K562 (cell line): ENCODE data around the gene SLCO3A1. TPM values are rescaled to one million over a fixed set of nuclear protein-coding genes. Genes with fewer than 3 reads are reported as not detected.

Experiments used
- ATAC-seq: fragments of 200-7000 bp; cut with Tn5 transposase; 3 replicates; pipeline ENCODE4 v1.9.1; 2020; ENCODE audit warnings: moderate library complexity
- BruUV-seq: library from RNA; stranded (reverse); fragments of 400-500 nt; replicated peaks from 2 replicates; lab custom pipeline; 2021; lab: Mats Ljungman, UMichigan
- CTCF ChIA-PET: fragments of 300-600 bp; formaldehyde crosslinking; extraction: SDS; loops from one replicate; lab custom pipeline; 2021; ENCODE audit warnings: low intra/inter-chr PET ratio; lab: Yijun Ruan, JAX
- POLR2A ChIA-PET: fragments of 300-600, 350-650 bp; sonication (Branson Sonifier 250); formaldehyde crosslinking; extraction: SDS; loops from one replicate; lab custom pipeline; 2021; ENCODE audit warnings: antibody characterized with exemption, inconsistent platforms; lab: Yijun Ruan, JAX
- DNase-seq, 4 experiments: peaks; one replicate each; pipeline versions ENCODE4 v3.0.0 to v3.0.0-alpha.2; 2011 to 2018; ENCODE audit warnings: low spot score in 3 of 4, mixed read lengths in 3 of 4; ENCODE audit errors: extremely low read depth in 1 of 4
- FAIRE-seq: peaks from 2 replicates; lab custom pipeline; 2011; peaks lifted over from hg19 to GRCh38; lab: Jason Lieb, UNC
- H2AFZ ChIP-seq: 2 replicates; pipeline ENCODE4 v1.6.0; 2011; ENCODE audit warnings: low read depth, low read length, control low read depth, inconsistent platforms
- H3K27ac ChIP-seq: fragments of 200-600 bp; 3 replicates; pipeline ENCODE4 v1.8.0; 2011; ENCODE audit warnings: low read depth, mild to moderate bottlenecking, control low read depth, inconsistent platforms, low read length, moderate library complexity, mixed read lengths; ENCODE audit errors: extremely low read depth
- H3K27me3 ChIP-seq, 2 experiments: fragments of 300-600 bp in 1 of 2; 2 replicates in 1 of 2; 3 replicates in 1 of 2; pipeline versions ENCODE4 v1.6.0 to v1.8.0; 2011; ENCODE audit warnings: inconsistent platforms in 2 of 2, low read length in 2 of 2, mild to moderate bottlenecking in 1 of 2, mixed read lengths in 1 of 2, moderate library complexity in 1 of 2; ENCODE audit not compliant: control insufficient read depth in 2 of 2, insufficient read depth in 2 of 2
- H3K36me3 ChIP-seq: fragments of 300-600 bp; 3 replicates; pipeline ENCODE4 v1.8.0; 2011; ENCODE audit warnings: mild to moderate bottlenecking, low read length, inconsistent platforms; ENCODE audit not compliant: control insufficient read depth, insufficient read depth
- H3K4me1 ChIP-seq, 2 experiments: fragments of 200-600 bp in 1 of 2; replicated peaks in 1 of 2; 2 replicates in 1 of 2; 3 replicates in 1 of 2; pipeline versions ENCODE4 v1.5.1 to v1.8.0; 2011; ENCODE audit warnings: inconsistent platforms in 2 of 2, low read length in 2 of 2, mild to moderate bottlenecking in 1 of 2, mixed read lengths in 1 of 2, moderate library complexity in 1 of 2; ENCODE audit not compliant: control insufficient read depth in 2 of 2, insufficient read depth in 2 of 2
- H3K4me2 ChIP-seq: 2 replicates; pipeline ENCODE4 v1.6.1; 2011; ENCODE audit warnings: low read length, control low read depth, inconsistent platforms, mixed read lengths; ENCODE audit not compliant: insufficient read depth
- H3K4me3 ChIP-seq: fragments of 200-600 bp; sonication (generic), shearing (Covaris generic); 2 replicates; pipeline ENCODE4 v1.5.1; 2016; ENCODE audit warnings: control low read depth, inconsistent platforms
- H3K79me2 ChIP-seq: fragments of 200-600 bp; 3 replicates; pipeline ENCODE4 v1.8.0; 2011; ENCODE audit warnings: low read length, inconsistent platforms; ENCODE audit not compliant: control insufficient read depth, insufficient read depth
- H3K9ac ChIP-seq, 2 experiments: 2 replicates each; pipeline versions ENCODE4 v1.6.0 to v1.6.1; 2011; ENCODE audit warnings: low read depth in 2 of 2, low read length in 2 of 2, control low read depth in 1 of 2, inconsistent platforms in 1 of 2, mild to moderate bottlenecking in 1 of 2, mixed read lengths in 1 of 2; ENCODE audit not compliant: insufficient read depth in 1 of 2
- H3K9me1 ChIP-seq: one replicate; pipeline ENCODE4 v1.6.0; 2011; ENCODE audit warnings: inconsistent platforms, mild to moderate bottlenecking, low read length, moderate library complexity; ENCODE audit not compliant: control insufficient read depth, insufficient read depth
- H3K9me3 ChIP-seq: replicated peaks from 2 replicates; pipeline ENCODE4 v1.5.1; 2011; ENCODE audit warnings: low read depth, low read length, inconsistent platforms; ENCODE audit not compliant: control insufficient read depth, insufficient read depth
- H4K20me1 ChIP-seq: replicated peaks from 2 replicates; pipeline ENCODE4 v1.6.1; 2011; ENCODE audit warnings: low read length, inconsistent platforms, mixed read lengths; ENCODE audit not compliant: control insufficient read depth, insufficient read depth
- BHLHE40 ChIP-seq: IDR thresholded peaks from 2 replicates; pipeline ENCODE4 v1.6.1; 2011; ENCODE audit warnings: low read length, improper control_type of control experiment
- BRCA1 ChIP-seq, 2 experiments: fragments of 450-650 bp in 1 of 2; sonication (generic) in 1 of 2; formaldehyde crosslinking in 1 of 2; IDR thresholded peaks; 2 replicates each; pipeline versions ENCODE4 v1.5.0 to v1.6.1; 2017 to 2020; ENCODE audit warnings: mild to moderate bottlenecking in 1 of 2, missing genetic modification reagents in 1 of 2
- C11orf30 ChIP-seq: fragments of 450-650 bp; IDR thresholded peaks from 2 replicates; pipeline ENCODE4 v1.6.1; 2016; ENCODE audit warnings: low read depth, mild to moderate bottlenecking
- KDM1A ChIP-seq, 2 experiments: fragments of 450-650 bp; IDR thresholded peaks; 2 replicates each; pipeline ENCODE4 v1.6.1; 2016; ENCODE audit warnings: mild to moderate bottlenecking in 2 of 2
- POLR2B ChIP-seq: fragments of 450-650 bp; IDR thresholded peaks from 2 replicates; pipeline ENCODE4 v1.6.1; 2018; ENCODE audit warnings: low read depth; ENCODE audit not compliant: partially characterized antibody
- POLR2H ChIP-seq: IDR thresholded peaks from 2 replicates; pipeline ENCODE4 v1.6.1; 2016; ENCODE audit warnings: missing genetic modification characterization, low read depth, mild to moderate bottlenecking, control low read depth, missing compliant biosample characterization, moderate library complexity
- SP1 ChIP-seq: sonication (generic); formaldehyde crosslinking; IDR thresholded peaks from 2 replicates; pipeline ENCODE4 v1.8.1; 2022; ENCODE audit warnings: mild to moderate bottlenecking, missing genetic modification reagents
- ZNF316 ChIP-seq: fragments of 450-650 bp; IDR thresholded peaks from 2 replicates; pipeline ENCODE4 v1.6.1; 2016
- ZNF324 ChIP-seq: fragments of 250-450 bp; sonication (Bioruptor Pico); IDR thresholded peaks from 2 replicates; pipeline ENCODE4 v1.4.0; 2020; ENCODE audit warnings: mild to moderate bottlenecking
- ZNF778 ChIP-seq: fragments of 450-650 bp; formaldehyde crosslinking; IDR thresholded peaks from 2 replicates; pipeline ENCODE4 v1.4.0; 2020; ENCODE audit warnings: mild to moderate bottlenecking, moderate library complexity
- WGBS: fragments of 100-300 bp; shearing (Covaris generic); methylation state at CpG from one replicate; pipeline ENCODE4 v1.1.6; 2016; ENCODE audit warnings: low coverage, mixed read lengths; ENCODE audit not compliant: insufficient coverage; ENCODE audit errors: missing lambda C conversion rate; 5-methylcytosine and 5-hydroxymethylcytosine counted together
- in situ Hi-C: fragments of 300-500 bp; cut with MboI; formaldehyde crosslinking; loops from 4 replicates; pipeline ENCODE4 v1.15.0; 2018; ENCODE audit warnings: inconsistent platforms, mixed read lengths
- intact Hi-C: fragments of 100-400 bp; cut with micrococcal nuclease; formaldehyde crosslinking; loops from 2 replicates; pipeline ENCODE4 v1.14.2; 2022
- polyA plus RNA-seq, 8 experiments: library from polyadenylated mRNA; depleted of rRNA in 4 of 8; stranded (reverse) in 5 of 8; unstranded in 3 of 8; fragments of >200 nt; fragmentation: Nextera tagmentation in 2 of 8; fragmentation: Illumina TruSeq in 1 of 8; extraction: Ambion mirVana in 2 of 8; extraction: Trizol in 1 of 8; gene quantifications; 2 replicates each; pipeline versions ENCODE4 v1.2.1 to v1.2.3, GENCODE V29; 2011 to 2014; ENCODE audit warnings: inconsistent platforms in 1 of 8, missing spikeins in 1 of 8
- total RNA-seq, 7 experiments: library from RNA; depleted of rRNA in 6 of 7; stranded (reverse); fragments of >200 nt in 6 of 7; fragmentation: Illumina TruSeq in 2 of 7; extraction: Trizol in 2 of 7; gene quantifications; 2 replicates each; pipeline versions ENCODE4 v1.2.1 to v1.2.3, GENCODE V29; 2011 to 2021; ENCODE audit warnings: low replicate concordance in 1 of 7
- TF ChIP-seq, protein P1 (sequence below): fragments of 250-450 bp; sonication (Bioruptor Pico); IDR thresholded peaks from 2 replicates; pipeline ENCODE4 v1.4.0; 2020
- TF ChIP-seq, protein P2 (sequence below): sonication (generic); formaldehyde crosslinking; IDR thresholded peaks from 2 replicates; pipeline ENCODE4 v1.8.0; 2022; ENCODE audit warnings: mild to moderate bottlenecking, missing genetic modification reagents

SLCO3A1 gene
- total and polyA plus RNA-seq, 9 of the 15 experiments (the other 6 are each of a cell fraction or from before 2014, with no cell fraction given), result 0.01 to 0.84 (median 0.06) TPM; not detected in 3

DNA sequence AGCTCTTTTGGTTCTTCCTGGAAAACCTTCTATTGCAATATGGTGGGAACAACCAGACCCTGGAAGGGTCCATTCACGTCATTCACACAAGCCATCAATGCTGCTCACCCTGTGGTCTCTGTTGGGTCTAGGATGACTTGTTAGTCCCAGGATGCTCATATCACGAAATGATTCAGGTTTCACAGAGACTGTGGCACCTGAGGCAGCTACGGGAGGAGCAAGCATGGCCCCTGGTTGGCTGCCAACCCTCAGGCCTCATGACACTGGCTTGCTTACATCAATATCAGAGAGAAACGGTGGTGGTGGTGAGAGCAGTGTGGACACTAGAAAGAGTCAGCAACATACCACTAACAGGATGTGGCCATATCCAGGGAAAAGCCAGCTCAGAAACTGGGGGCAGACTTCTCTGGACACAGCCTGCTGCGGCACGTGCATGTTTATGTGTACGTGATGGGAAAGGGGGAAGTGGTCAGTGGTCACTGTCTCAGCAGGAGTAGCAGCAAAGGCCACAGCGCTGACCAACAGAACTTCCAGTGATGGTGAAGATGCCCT is 331.2 kb downstream of the SLCO3A1 start:
- no peak overlapping the region for H3K27ac ChIP-seq
- CTCF ChIA-PET, result no interaction called here
- H3K4me3 ChIP-seq, result no peak overlapping the region
- in situ Hi-C loops (no loop called here), intact Hi-C loops (no loop called here)
- no peaks in the 10 kb centered on the region for H3K9me3 ChIP-seq
- no peaks in the 10 kb centered on the region for H3K27me3 ChIP-seq
- no TSS peak for BruUV-seq
- no peak overlapping the region for H3K9ac ChIP-seq
- no peak overlapping the region for H3K4me2 ChIP-seq
- no peaks in the 10 kb centered on the region for H3K36me3 ChIP-seq
- H2AFZ ChIP-seq, result no peak overlapping the region
- no peak for DNase-seq
- TF ChIP-seq KDM1A (IDR thresholded peaks at IDR 0.05), result no peak
- TF ChIP-seq, protein P1, sequence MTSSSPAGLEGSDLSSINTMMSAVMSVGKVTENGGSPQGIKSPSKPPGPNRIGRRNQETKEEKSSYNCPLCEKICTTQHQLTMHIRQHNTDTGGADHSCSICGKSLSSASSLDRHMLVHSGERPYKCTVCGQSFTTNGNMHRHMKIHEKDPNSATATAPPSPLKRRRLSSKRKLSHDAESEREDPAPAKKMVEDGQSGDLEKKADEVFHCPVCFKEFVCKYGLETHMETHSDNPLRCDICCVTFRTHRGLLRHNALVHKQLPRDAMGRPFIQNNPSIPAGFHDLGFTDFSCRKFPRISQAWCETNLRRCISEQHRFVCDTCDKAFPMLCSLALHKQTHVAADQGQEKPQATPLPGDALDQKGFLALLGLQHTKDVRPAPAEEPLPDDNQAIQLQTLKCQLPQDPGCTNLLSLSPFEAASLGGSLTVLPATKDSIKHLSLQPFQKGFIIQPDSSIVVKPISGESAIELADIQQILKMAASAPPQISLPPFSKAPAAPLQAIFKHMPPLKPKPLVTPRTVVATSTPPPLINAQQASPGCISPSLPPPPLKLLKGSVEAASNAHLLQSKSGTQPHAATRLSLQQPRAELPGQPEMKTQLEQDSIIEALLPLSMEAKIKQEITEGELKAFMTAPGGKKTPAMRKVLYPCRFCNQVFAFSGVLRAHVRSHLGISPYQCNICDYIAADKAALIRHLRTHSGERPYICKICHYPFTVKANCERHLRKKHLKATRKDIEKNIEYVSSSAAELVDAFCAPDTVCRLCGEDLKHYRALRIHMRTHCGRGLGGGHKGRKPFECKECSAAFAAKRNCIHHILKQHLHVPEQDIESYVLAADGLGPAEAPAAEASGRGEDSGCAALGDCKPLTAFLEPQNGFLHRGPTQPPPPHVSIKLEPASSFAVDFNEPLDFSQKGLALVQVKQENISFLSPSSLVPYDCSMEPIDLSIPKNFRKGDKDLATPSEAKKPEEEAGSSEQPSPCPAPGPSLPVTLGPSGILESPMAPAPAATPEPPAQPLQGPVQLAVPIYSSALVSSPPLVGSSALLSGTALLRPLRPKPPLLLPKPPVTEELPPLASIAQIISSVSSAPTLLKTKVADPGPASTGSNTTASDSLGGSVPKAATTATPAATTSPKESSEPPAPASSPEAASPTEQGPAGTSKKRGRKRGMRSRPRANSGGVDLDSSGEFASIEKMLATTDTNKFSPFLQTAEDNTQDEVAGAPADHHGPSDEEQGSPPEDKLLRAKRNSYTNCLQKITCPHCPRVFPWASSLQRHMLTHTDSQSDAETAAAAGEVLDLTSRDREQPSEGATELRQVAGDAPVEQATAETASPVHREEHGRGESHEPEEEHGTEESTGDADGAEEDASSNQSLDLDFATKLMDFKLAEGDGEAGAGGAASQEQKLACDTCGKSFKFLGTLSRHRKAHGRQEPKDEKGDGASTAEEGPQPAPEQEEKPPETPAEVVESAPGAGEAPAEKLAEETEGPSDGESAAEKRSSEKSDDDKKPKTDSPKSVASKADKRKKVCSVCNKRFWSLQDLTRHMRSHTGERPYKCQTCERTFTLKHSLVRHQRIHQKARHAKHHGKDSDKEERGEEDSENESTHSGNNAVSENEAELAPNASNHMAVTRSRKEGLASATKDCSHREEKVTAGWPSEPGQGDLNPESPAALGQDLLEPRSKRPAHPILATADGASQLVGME (CRISPR knock-in tag), result no peak
- no peak for TF ChIP-seq POLR2B
- no peak for TF ChIP-seq ZNF316
- no peak for TF ChIP-seq SP1 (CRISPR knock-in tag)
- TF ChIP-seq BRCA1 (IDR thresholded peaks at IDR 0.05), result no peak
- no peak for TF ChIP-seq BRCA1 (CRISPR knock-in tag; IDR thresholded peaks at IDR 0.05)
- no peak for TF ChIP-seq C11orf30
- TF ChIP-seq ZNF324, result no peak
- TF ChIP-seq ZNF778 (CRISPR knock-in tag), result no peak
- no peak for TF ChIP-seq BHLHE40
- TF ChIP-seq, protein P2, sequence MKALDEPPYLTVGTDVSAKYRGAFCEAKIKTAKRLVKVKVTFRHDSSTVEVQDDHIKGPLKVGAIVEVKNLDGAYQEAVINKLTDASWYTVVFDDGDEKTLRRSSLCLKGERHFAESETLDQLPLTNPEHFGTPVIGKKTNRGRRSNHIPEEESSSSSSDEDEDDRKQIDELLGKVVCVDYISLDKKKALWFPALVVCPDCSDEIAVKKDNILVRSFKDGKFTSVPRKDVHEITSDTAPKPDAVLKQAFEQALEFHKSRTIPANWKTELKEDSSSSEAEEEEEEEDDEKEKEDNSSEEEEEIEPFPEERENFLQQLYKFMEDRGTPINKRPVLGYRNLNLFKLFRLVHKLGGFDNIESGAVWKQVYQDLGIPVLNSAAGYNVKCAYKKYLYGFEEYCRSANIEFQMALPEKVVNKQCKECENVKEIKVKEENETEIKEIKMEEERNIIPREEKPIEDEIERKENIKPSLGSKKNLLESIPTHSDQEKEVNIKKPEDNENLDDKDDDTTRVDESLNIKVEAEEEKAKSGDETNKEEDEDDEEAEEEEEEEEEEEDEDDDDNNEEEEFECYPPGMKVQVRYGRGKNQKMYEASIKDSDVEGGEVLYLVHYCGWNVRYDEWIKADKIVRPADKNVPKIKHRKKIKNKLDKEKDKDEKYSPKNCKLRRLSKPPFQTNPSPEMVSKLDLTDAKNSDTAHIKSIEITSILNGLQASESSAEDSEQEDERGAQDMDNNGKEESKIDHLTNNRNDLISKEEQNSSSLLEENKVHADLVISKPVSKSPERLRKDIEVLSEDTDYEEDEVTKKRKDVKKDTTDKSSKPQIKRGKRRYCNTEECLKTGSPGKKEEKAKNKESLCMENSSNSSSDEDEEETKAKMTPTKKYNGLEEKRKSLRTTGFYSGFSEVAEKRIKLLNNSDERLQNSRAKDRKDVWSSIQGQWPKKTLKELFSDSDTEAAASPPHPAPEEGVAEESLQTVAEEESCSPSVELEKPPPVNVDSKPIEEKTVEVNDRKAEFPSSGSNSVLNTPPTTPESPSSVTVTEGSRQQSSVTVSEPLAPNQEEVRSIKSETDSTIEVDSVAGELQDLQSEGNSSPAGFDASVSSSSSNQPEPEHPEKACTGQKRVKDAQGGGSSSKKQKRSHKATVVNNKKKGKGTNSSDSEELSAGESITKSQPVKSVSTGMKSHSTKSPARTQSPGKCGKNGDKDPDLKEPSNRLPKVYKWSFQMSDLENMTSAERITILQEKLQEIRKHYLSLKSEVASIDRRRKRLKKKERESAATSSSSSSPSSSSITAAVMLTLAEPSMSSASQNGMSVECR (CRISPR knock-in tag), result no peak
- no peak for TF ChIP-seq POLR2H (tag)
- TF ChIP-seq, all 486 proteins: peak for 0
- H3K79me2 ChIP-seq, result no peaks in the 10 kb centered on the region
- H4K20me1 ChIP-seq, result no peaks in the 10 kb centered on the region
- no peak for ATAC-seq
- POLR2A ChIA-PET, result no interaction called here
- no peak for FAIRE-seq
- no peaks in the 10 kb centered on the region for H3K4me1 ChIP-seq
- 0% methylated on average over 8 of the region's 8 CpGs for WGBS
- no peaks in the 10 kb centered on the region for H3K9me1 ChIP-seq
